Activated CD4-positive, alpha-beta T cell treated with anti-CD3 and anti-CD28 coated beads for 48 hours (primary cell): ENCODE measurements around the gene KLF4.

Experiments
- DNase-seq: peaks from one replicate; pipeline ENCODE4 v3.0.0-alpha.2; 2020

The KLF4 gene

GRCh38 chr9:107487521-107488374 is 1.8 kb downstream of the KLF4 start:
- peak; percentile 50 for DNase-seq

GRCh38 chr9:107486674-107487520 is 2.7 kb downstream of the KLF4 start:
- DNase-seq: no peak

- DNase-seq: no peak
Observed at GRCh38 chr9:107485458-107486043, 4.0 kb downstream of the KLF4 start.

- no peak for DNase-seq
Observed at GRCh38 chr9:107484117-107484723, 5.3 kb downstream of the KLF4 start.

- no peak for DNase-seq
Observed at GRCh38 chr9:107483666-107484065, 5.9 kb downstream of the KLF4 start.

GRCh38 chr9:107481035-107481434 is 8.5 kb downstream of the KLF4 start:
- no peak for DNase-seq

- DNase-seq: no peak
Observed at GRCh38 chr9:107480386-107480789, 9.2 kb downstream of the KLF4 start.

- no peak for DNase-seq
Observed at GRCh38 chr9:107478805-107479204, 10.8 kb downstream of the KLF4 start.

GRCh38 chr9:107474124-107474523 is 15.4 kb downstream of the KLF4 start:
- no peak for DNase-seq

GRCh38 chr9:107472581-107473340 is 16.8 kb downstream of the KLF4 start:
- no peak for DNase-seq

GRCh38 chr9:107471552-107471951 is 18.0 kb downstream of the KLF4 start:
- DNase-seq: no peak

- DNase-seq: no peak
Observed at GRCh38 chr9:107467416-107467815, 22.2 kb downstream of the KLF4 start.

- no peak for DNase-seq
Observed at GRCh38 chr9:107466826-107467225, 22.7 kb downstream of the KLF4 start.

- DNase-seq: peak; percentile 56
Observed at GRCh38 chr9:107465467-107466451, 23.8 kb downstream of the KLF4 start.

GRCh38 chr9:107464516-107464915 is 25.1 kb downstream of the KLF4 start:
- no peak for DNase-seq

- DNase-seq: no peak
Observed at GRCh38 chr9:107462691-107463090, 26.9 kb downstream of the KLF4 start.

- DNase-seq: no peak
Observed at GRCh38 chr9:107460153-107461023, 29.2 kb downstream of the KLF4 start.

GRCh38 chr9:107455425-107456135 is 34.0 kb downstream of the KLF4 start:
- DNase-seq: no peak

GRCh38 chr9:107453479-107453878 is 36.1 kb downstream of the KLF4 start:
- no peak for DNase-seq
